NCI-H187 (cell line): ENCODE measurements around the gene GPR89B.
"Not testable (repeated sequence)": the region's sequence is repeated elsewhere in the genome, so short reads cannot be mapped to it uniquely, and the experiment has no call there.

Experiments
- DNase-seq, 2 experiments: peaks; one replicate each; lab custom pipeline; 2025; lab: John Stamatoyannopoulos, UW

Gene GPR89B

GRCh38 chr1:147928236-147929132 lies at the start of gene GPR89B:
Gene GPR89B, plus strand, starts transcription at chr1:147928420. Its CDS starts 117 bp downstream, at chr1:147928537.
- peak; percentile 93 to 97 for DNase-seq

GRCh38 chr1:147879911-147880310 lies 48.3 kb upstream of the GPR89B start:
- no peak for DNase-seq

- no peak for DNase-seq
These were observed 45.7 kb upstream of the GPR89B start for GRCh38 chr1:147882535-147882934.

GRCh38 chr1:147890177-147890790 lies 37.9 kb upstream of the GPR89B start:
- peak; percentile 73 to 86 for DNase-seq

- no peak for DNase-seq
These were observed 37.1 kb upstream of the GPR89B start for GRCh38 chr1:147891088-147891487.

- DNase-seq = no peak
These were observed 36.0 kb upstream of the GPR89B start for GRCh38 chr1:147892216-147892615.

- DNase-seq = peak; percentile 17 to 18
These were observed 35.4 kb upstream of the GPR89B start for GRCh38 chr1:147892731-147893214.

- no peak for DNase-seq
These were observed 33.1 kb upstream of the GPR89B start for GRCh38 chr1:147895123-147895522.

- DNase-seq = no peak
These were observed 31.0 kb upstream of the GPR89B start for GRCh38 chr1:147897029-147897752.

GRCh38 chr1:147897789-147898188 lies 30.4 kb upstream of the GPR89B start:
- DNase-seq = no peak

- no peak for DNase-seq
These were observed 25.9 kb upstream of the GPR89B start, which contains the start of gene GJA8 for GRCh38 chr1:147902253-147902845. Gene GJA8, plus strand, starts transcription at chr1:147902795. Its CDS starts 5,161 bp downstream, at chr1:147907956.

GRCh38 chr1:147904726-147905125 lies 23.5 kb upstream of the GPR89B start:
- no peak for DNase-seq

- no peak for DNase-seq
These were observed 20.3 kb upstream of the GPR89B start for GRCh38 chr1:147907786-147908509.

GRCh38 chr1:147912553-147912952 lies 15.7 kb upstream of the GPR89B start:
- DNase-seq = no peak

- DNase-seq = no peak
These were observed 14.8 kb upstream of the GPR89B start for GRCh38 chr1:147913362-147913942.

GRCh38 chr1:147919896-147920295 lies 8.3 kb upstream of the GPR89B start:
- DNase-seq = no peak

- DNase-seq = no peak
These were observed 3.4 kb upstream of the GPR89B start for GRCh38 chr1:147924813-147925212.

GRCh38 chr1:147927215-147927614 lies 1.0 kb upstream of the GPR89B start:
- DNase-seq = not testable (repeated sequence)

- not testable (repeated sequence) for DNase-seq
These were observed 531 bp upstream of the GPR89B start for GRCh38 chr1:147927689-147928088.

- not testable (repeated sequence) for DNase-seq
These were observed 2.9 kb downstream of the GPR89B start for GRCh38 chr1:147931137-147931536.

GRCh38 chr1:147935296-147935695 lies 7.1 kb downstream of the GPR89B start:
- DNase-seq = not testable (repeated sequence)
